GM18909 (cell line): Measurements from ENCODE around the gene ENDOG.

Experiments
- ATAC-seq: cut with Tn5 transposase; IDR thresholded peaks from one replicate; pipeline ENCODE4 v1.9.1; 2021; ENCODE audit warnings: mild to moderate bottlenecking; ENCODE audit not compliant: unreplicated experiment, poor library complexity

ENDOG gene

GRCh38 chr9:128798896-128799295, 19.4 kb upstream of the ENDOG start:
- ATAC-seq = no peak

- ATAC-seq = no peak
Measured at GRCh38 chr9:128800061-128800460, 18.2 kb upstream of the ENDOG start.

- ATAC-seq = no peak
Measured at GRCh38 chr9:128802482-128802881, 15.8 kb upstream of the ENDOG start.

- ATAC-seq = no peak
Measured at GRCh38 chr9:128805661-128806060, 12.6 kb upstream of the ENDOG start.

GRCh38 chr9:128807827-128808226, 10.5 kb upstream of the ENDOG start:
- ATAC-seq = no peak

- no peak for ATAC-seq
Measured at GRCh38 chr9:128808543-128808942, 9.8 kb upstream of the ENDOG start.

GRCh38 chr9:128809036-128809599, 9.2 kb upstream of the ENDOG start:
- ATAC-seq = no peak

- ATAC-seq = no peak
Measured at GRCh38 chr9:128809831-128810230, 8.5 kb upstream of the ENDOG start.

GRCh38 chr9:128810873-128811272, 7.4 kb upstream of the ENDOG start:
- no peak for ATAC-seq

- peak; percentile 31 for ATAC-seq
Measured at GRCh38 chr9:128818839-128819715, 777 bp downstream of the ENDOG start.

GRCh38 chr9:128819716-128820664, 1.7 kb downstream of the ENDOG start:
- ATAC-seq = no peak

GRCh38 chr9:128820665-128821583, 2.6 kb downstream of the ENDOG start:
- no peak for ATAC-seq

GRCh38 chr9:128821584-128822406, 3.5 kb downstream of the ENDOG start:
- no peak for ATAC-seq

- no peak for ATAC-seq
Measured at GRCh38 chr9:128822407-128823042, 4.2 kb downstream of the ENDOG start.

GRCh38 chr9:128823362-128823902, 5.1 kb downstream of the ENDOG start:
- ATAC-seq = no peak

GRCh38 chr9:128823903-128824406, 5.7 kb downstream of the ENDOG start:
- no peak for ATAC-seq

- ATAC-seq = no peak
Measured at GRCh38 chr9:128824911-128825310, 6.6 kb downstream of the ENDOG start.
